NCI-H526 (cell line): ENCODE measurements around the gene TRIP10.

Source experiments
- DNase-seq, 2 experiments: peaks; one replicate each; lab custom pipeline; 2025; lab: John Stamatoyannopoulos, UW

Gene TRIP10

GRCh38 chr19:6725513-6726231, 13.8 kb upstream of the TRIP10 start:
- no peak for DNase-seq

- no peak for DNase-seq
Observed at GRCh38 chr19:6728346-6728745, 11.1 kb upstream of the TRIP10 start.

GRCh38 chr19:6729573-6730152, 9.8 kb upstream of the TRIP10 start:
- no peak for DNase-seq

- DNase-seq: peak in 1 of 2 experiments; percentile 45
Observed at GRCh38 chr19:6730153-6730804, 9.2 kb upstream of the TRIP10 start.

GRCh38 chr19:6730941-6731670, 8.4 kb upstream of the TRIP10 start:
- no peak for DNase-seq

- no peak for DNase-seq
Observed at GRCh38 chr19:6731822-6732221, 7.7 kb upstream of the TRIP10 start.

GRCh38 chr19:6732803-6733337, 6.6 kb upstream of the TRIP10 start:
- no peak for DNase-seq

- no peak for DNase-seq
Observed at GRCh38 chr19:6733338-6734095, 6.0 kb upstream of the TRIP10 start.

- no peak for DNase-seq
Observed at GRCh38 chr19:6734096-6734696, 5.3 kb upstream of the TRIP10 start.

- no peak for DNase-seq
Observed at GRCh38 chr19:6735181-6735911, 4.1 kb upstream of the TRIP10 start.

- peak in 1 of 2 experiments; percentile 62 for DNase-seq
Observed at GRCh38 chr19:6736169-6736916, 3.1 kb upstream of the TRIP10 start.

GRCh38 chr19:6736917-6737283, 2.6 kb upstream of the TRIP10 start:
- no peak for DNase-seq

GRCh38 chr19:6737284-6737872, 2.1 kb upstream of the TRIP10 start, which contains the start of gene GPR108:
GPR108 (minus strand) TSS chr19:6737580; CDS start chr19:6737576, 4 bp downstream.
- peak; percentile 97 to 99 for DNase-seq

GRCh38 chr19:6737873-6738786, 1.4 kb upstream of the TRIP10 start:
- DNase-seq: peak; percentile 66 to 83

- DNase-seq: no peak
Observed at GRCh38 chr19:6738787-6739389, 592 bp upstream of the TRIP10 start.

GRCh38 chr19:6739883-6740588, 556 bp downstream of the TRIP10 start:
- peak in 1 of 2 experiments; percentile 48 for DNase-seq
